OCI-LY3 (cell line): ENCODE data around the gene RUNX3.

Experiments used
- EZH2phosphoT487 ChIP-seq: fragments of 200-600 bp; shearing (Covaris generic); IDR thresholded peaks from 2 replicates; pipeline ENCODE4 v1.6.1; 2018; ENCODE audit warnings: antibody characterized with exemption, mixed run types, low read depth
- TF ChIP-seq, protein P1 (sequence below): fragments of 200-600, 300-600 bp; sonication (generic); IDR thresholded peaks from 2 replicates; pipeline ENCODE4 v1.5.1; 2014; ENCODE audit warnings: antibody characterized with exemption, low read length, low read depth

DNA sequence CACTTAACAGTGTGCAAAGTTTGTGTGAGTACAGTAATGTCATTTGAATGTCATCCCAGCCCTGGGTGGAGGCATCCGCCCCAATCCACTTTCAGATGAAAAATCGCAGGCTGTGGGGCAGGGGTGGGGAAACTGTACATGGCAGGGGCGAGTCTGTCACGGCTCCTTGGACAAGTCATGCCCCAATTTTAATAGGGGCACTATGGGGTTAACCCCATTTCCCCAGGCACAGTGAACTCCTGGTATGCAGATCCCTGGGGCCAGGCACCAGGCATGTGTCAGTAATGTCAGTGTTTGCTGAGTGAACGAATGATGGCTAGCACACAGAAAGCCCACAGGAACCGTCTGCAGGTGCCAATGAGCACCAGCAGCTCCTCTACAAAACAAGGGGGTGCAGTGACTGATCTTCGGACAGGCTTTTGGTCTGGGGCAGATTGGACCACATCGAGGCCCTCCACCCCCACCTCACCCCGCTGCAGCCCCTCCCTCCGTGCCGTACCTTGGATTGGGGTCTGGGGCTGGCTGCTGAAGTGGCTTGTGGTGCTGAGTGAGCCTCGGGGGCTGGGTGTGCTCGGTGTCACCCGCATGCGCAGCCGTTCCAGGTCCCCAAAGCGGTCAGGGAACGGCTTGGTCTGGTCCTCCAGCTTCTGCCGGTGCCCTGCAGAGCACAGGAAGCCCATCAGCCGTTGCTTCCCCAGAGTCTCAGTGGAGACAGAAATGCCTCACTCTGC lies 23.2 kb downstream of the RUNX3 start:
- TF ChIP-seq, protein P1, sequence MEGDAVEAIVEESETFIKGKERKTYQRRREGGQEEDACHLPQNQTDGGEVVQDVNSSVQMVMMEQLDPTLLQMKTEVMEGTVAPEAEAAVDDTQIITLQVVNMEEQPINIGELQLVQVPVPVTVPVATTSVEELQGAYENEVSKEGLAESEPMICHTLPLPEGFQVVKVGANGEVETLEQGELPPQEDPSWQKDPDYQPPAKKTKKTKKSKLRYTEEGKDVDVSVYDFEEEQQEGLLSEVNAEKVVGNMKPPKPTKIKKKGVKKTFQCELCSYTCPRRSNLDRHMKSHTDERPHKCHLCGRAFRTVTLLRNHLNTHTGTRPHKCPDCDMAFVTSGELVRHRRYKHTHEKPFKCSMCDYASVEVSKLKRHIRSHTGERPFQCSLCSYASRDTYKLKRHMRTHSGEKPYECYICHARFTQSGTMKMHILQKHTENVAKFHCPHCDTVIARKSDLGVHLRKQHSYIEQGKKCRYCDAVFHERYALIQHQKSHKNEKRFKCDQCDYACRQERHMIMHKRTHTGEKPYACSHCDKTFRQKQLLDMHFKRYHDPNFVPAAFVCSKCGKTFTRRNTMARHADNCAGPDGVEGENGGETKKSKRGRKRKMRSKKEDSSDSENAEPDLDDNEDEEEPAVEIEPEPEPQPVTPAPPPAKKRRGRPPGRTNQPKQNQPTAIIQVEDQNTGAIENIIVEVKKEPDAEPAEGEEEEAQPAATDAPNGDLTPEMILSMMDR: no peak
- TF ChIP-seq EZH2phosphoT487: no peak
